NCI-H187 treated with DMSO at 0.1 percent for 48 hours (cell line): Measurements from ENCODE around the gene ARMC5.

Experiments used
- DNase-seq: peaks from one replicate; lab custom pipeline; 2025; lab: John Stamatoyannopoulos, UW

Gene ARMC5

DNA sequence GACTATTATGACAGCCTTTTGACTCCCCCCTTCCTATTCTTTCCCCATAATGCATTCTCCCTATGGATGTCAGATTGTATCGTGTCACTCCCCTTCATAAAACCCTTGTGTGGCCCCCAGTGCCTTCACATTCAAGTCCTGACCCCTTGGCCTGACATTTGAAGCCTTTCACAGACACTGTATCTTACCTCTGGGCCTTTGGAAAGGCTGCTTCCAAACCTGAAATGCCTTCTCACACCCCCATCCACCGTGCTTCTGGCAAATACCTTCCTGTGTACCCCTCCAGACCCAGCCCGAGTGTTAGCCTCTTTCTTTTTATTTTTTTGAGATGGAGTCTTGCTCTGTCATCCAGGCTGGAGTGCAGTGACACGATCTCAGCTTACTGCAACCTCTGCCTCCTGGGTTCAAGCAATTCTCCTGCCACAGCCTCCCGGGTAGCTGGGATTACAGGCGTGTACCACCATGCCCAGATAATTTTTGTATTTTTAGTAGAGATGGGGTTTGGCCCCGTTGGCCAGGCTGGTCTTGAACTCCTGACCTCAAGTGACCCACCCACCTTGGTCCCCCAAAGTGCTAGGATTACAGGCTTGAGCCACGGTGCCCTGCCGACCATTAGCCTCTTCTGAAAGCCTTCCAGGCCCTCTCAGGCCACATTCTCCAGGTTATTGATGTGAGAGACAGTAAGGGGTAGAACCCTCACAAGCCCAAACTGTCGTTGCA lies 2.1 kb downstream of the ARMC5 start:
- DNase-seq = no peak

- DNase-seq = no peak
Measured at GRCh38 chr16:31461921-31462804, 2.9 kb downstream of the ARMC5 start.

DNA sequence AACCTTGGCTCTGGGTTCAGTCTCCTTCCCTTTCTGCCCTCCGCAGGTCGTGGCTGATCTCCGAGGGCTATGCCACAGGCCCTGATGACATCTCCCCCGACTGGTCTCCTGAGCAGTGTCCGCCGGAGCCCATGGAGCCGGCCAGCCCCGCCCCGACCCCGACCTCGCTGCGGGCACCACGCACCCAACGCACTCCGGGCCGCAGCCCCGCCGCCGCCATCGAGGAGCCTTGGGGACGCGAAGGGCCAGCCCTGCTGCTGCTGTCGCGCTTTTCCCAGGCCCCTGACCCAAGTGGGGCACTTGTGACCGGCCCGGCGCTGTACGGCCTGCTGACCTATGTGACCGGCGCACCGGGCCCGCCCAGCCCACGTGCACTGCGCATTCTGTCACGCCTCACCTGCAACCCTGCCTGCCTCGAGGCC lies 5.1 kb downstream of the ARMC5 start:
- no peak for DNase-seq

GRCh38 chr16:31464781-31465260 lies 5.5 kb downstream of the ARMC5 start:
- no peak for DNase-seq

DNA sequence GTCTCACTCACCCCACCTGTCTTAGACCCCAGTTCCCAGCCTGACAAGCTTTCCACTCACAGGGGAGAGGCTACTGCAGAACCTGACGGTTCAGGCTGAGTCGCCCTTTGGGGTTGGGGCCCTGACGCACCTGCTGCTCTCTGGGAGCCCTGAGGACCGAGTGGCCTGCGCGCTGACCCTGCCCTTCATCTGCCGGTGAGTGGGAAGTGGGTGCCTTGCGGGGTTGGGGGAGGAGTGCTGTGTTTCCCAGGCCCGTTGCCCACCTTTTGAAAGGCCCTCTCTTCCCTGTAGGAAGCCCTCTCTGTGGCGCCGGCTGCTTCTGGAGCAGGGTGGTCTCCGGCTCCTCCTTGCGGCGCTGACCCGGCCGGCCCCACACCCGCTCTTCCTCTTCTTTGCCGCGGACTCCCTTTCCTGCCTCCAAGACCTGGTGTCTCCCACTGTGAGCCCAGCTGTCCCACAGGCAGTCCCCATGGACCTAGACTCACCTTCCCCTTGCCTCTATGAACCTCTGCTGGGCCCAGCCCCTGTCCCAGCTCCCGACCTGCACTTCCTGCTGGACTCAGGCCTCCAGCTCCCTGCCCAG lies 6.6 kb downstream of the ARMC5 start:
- DNase-seq = no peak

DNA sequence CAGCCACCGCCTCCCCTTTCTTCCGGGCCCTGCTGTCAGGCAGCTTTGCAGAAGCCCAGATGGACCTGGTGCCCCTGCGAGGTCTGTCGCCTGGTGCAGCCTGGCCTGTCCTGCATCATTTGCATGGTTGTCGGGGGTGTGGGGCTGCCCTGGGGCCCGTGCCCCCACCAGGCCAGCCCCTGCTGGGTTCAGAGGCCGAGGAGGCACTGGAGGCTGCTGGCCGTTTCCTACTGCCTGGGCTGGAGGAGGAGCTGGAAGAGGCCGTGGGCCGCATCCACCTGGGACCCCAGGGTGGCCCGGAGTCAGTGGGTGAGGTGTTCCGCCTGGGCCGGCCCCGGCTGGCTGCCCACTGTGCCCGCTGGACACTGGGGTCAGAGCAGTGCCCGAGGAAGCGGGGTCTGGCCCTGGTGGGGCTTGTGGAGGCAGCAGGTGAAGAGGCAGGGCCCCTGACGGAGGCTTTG lies 7.1 kb downstream of the ARMC5 start:
- DNase-seq = no peak

- no peak for DNase-seq
Measured at GRCh38 chr16:31467151-31467773, 8.0 kb downstream of the ARMC5 start.

DNA sequence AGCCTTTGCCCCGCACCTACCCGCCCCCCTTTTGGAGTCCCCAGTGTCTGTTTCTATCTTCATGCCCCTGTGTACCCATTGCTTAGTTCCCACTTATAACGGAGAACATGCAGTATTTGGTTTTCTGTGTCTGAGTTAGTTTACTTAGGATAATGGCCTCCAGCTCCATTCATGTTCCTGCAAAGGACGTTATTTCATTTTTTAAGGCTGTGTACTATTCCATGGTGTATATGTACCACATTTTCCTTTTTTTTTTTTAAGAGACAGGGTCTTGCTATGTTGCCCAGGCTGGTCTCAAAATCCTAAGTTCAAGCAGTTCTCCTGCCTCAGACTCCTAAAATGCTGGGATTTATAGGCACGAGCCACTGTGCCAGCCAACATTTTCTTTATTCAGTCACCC lies 8.6 kb downstream of the ARMC5 start:
- no peak for DNase-seq

- DNase-seq = no peak
Measured at GRCh38 chr16:31470615-31471014, 11.3 kb downstream of the ARMC5 start.

GRCh38 chr16:31471241-31471874 lies 12.1 kb downstream of the ARMC5 start:
- DNase-seq = no peak

- no peak for DNase-seq
Measured at GRCh38 chr16:31471875-31472708, 12.8 kb downstream of the ARMC5 start, which contains the start of gene TGFB1I1. TSS of gene TGFB1I1 (plus strand) at chr16:31472152. CDS start at chr16:31472189, 37 bp downstream.

- DNase-seq = no peak
Measured at GRCh38 chr16:31472709-31473203, 13.5 kb downstream of the ARMC5 start.

GRCh38 chr16:31473264-31473984 lies 14.1 kb downstream of the ARMC5 start:
- DNase-seq = no peak

DNA sequence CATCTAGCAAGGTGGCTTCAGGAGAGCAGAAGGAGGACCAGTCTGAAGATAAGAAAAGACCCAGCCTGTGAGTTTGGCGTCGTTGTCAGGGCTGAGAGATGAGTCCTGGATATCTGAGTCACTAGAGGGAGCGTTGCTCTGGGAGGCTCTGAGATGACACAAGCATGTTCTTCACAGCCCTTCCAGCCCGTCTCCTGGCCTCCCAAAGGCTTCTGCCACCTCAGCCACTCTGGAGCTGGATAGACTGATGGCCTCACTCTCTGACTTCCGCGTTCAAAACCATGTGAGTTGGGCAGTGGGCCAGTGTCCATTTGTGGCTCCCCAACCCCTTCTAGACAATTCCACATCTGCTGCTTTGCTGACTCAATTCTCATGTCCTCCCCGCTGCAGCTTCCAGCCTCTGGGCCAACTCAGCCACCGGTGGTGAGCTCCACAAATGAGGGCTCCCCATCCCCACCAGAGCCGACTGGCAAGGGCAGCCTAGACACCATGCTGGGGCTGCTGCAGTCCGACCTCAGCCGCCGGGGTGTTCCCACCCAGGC lies 14.9 kb downstream of the ARMC5 start:
- DNase-seq = no peak

- no peak for DNase-seq
Measured at GRCh38 chr16:31474773-31475738, 15.8 kb downstream of the ARMC5 start.

DNA sequence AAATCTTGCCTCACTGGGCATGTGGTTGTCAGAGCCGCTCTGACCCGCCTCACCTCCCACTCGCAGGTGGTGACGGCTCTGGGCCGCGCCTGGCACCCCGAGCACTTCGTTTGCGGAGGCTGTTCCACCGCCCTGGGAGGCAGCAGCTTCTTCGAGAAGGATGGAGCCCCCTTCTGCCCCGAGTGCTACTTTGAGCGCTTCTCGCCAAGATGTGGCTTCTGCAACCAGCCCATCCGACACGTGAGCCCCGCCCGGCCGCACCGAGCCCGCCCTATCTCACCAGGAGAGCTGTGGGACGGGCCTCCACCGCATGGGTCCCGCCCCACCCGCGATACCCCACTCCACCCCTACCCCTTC lies 16.6 kb downstream of the ARMC5 start:
- DNase-seq = no peak

- no peak for DNase-seq
Measured at GRCh38 chr16:31476303-31477219, 17.3 kb downstream of the ARMC5 start.
